NCI-H345 treated with DMSO at 0.1 percent for 48 hours (cell line): ENCODE measurements around the gene TOX3.

Source experiments
- DNase-seq: peaks from one replicate; lab custom pipeline; 2025; ENCODE audit not compliant: unreplicated experiment; lab: John Stamatoyannopoulos, UW

The TOX3 gene

DNA sequence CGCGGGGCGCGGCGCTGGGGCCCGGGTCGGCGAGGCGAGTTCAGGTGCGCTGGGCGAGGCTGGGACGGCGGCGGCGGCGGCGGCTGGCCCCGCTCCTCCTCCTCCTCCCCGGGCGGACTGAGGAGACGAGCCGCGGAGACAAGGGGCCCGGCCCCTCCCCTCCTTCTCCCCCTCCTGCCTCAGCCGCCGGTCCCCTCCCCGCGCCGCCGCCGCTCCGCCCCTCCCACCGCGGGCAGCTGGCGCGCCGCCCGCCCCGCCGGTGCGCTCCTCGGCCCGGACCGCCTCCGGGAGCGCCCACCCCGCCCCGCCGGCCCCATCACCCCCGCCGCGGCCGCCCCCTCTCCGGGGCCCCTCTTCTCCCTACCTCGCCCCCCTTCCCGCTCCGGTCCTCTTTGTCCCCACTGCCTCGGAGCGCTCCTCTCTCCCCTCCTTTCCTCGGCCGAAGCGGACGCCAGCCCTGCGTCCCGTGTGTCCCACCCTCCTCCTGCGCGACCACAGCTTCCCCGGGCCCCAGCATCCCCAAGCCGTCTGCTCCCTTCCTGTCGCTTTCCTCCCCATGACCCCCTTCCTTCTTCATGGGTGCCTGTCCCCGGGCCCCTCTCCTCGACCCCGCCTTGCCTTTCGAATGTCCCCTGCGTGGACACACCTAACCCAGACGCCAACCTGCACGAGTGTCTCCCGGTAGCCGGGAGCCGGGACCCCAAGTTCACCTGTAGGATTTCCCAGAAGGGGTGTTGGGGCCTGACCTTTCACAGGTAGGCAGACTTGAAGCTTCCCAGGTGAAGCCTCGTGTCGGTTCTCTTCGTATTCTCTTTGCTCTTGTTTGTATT lies at the start of gene TOX3:
Gene TOX3 (minus strand): TSS at position 140 of the 830 bp plus-strand sequence. CDS start 420 bp downstream, outside the sequence.
- peak; percentile 15 for DNase-seq

DNA sequence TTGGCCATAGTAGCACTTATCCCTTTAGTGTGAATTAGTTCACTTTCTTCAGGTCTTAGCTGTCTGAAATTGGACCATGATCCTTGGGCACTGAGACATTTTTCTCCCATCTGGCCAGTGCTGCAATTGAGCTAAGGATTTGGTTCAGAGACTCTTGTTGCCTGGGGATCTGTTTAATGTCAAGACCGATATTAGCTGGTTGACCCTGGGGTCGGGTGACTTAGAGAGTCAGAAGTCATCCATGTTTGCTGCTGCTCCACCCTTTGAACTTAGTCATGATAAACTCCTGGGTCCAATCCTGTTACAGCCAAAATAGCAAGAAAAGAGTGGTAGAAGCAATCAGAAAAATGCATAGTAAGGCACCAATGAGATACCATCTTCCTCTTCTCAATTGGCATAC lies 45.8 kb upstream of the TOX3 start:
- DNase-seq = no peak

DNA sequence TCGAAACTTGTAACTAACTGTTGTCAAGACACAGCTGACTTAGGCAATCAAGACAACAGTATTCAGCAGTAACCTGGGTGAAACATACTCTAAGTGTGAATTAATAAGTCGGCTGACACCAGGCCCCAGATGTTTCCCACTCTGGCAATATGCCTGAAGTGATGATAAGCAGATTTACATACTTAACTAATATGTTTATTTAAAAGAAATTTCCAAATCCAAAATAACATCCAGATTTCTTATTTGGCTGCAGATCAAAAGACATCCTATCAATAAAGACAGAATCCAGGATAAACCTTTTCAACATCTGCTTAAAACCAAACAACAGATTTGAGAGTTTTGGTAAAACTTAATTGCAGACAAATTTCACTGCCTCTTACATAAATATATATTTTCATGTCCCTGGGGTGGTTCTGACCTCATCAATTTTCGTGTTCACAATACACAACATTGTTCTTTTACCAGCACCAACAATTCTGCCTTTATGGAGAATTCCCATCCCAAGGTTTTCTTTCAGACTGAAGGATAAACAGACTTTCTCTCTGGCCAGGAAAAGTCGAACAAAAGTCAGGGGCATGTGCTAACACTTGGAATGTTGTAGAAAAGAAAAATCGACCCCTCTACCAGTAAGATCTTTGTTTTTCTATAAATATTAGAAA lies 45.1 kb upstream of the TOX3 start:
- no peak for DNase-seq

DNA sequence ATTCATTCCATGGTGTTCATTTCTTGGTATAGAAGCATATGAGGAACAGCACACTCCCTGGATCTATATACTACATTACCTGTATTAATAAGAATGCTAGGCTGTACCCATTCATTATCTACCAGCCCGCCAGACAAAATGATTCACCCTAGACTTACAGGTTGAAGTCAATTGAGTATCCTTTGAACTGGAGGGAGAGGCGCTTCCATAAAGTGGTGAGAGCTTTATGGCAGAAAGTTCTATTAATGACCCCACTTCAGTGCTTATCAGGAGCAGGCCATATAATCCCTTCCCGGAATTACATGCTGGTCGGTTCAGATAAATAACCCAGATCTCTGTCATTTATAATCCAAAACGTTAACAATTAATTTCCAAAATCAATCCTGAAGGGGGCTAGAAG lies 44.5 kb upstream of the TOX3 start:
- no peak for DNase-seq

DNA sequence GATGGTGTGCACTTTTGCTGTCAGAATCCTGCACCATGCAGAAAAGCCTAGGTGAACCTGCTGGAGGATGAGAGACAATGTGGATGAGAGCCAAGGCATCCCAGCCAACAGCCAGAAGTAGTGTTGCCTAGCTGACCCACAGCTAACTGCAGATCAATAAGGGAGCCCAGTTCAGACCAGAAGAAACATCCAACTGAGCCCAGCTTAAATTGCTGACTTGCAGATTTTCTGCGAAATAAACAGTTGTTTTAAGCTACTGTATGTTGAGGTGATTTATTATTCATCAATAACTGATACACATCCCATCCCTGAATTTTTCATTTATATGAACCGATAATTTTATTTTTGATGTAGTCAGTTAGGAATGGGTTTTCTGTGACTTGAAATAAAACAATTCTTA lies 39.2 kb upstream of the TOX3 start:
- DNase-seq = no peak

DNA sequence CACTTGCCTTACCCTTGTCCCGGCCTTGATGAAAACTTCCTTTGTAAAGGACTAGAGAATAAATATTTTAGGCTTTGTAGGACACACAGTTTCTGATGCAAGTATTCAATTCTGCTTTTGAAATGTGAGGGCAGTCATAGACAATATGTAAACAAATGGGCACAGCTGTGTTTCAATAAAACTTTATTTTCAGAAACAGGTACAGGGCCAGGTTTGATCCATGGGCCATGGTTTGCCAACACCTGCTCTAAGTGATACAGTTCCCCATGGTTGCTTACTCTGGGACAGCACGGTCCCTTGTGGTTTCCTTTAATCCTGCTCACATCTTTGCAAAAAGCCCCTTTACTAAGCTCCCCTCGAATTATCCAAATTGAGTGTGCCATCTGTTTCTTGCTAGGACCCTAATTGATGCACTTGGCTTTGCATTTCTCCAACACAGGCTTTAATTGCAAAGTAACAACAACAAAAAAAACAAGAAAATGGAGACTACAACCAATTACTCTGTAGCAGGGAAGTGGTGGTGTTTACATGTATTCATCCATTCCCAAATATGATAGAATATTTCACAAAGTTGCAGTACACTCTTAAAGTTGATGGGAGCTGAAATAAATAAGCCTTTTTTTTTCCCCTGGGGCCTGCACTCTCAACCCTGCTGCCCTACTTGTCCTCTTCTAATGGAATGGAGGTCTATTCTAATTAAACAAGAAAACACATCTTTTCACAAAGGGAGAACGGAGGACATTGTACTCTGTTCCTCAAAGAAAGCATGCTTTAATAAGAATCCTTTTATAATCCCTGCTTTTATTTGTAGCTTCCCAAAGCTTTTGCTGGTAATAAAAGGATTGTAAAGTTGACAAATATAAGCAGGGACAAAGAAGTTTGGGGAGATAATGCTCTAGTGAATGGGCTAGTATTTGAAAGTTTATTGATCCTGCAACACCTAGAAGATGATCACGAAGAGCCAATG lies 37.7 kb upstream of the TOX3 start:
- no peak for DNase-seq

DNA sequence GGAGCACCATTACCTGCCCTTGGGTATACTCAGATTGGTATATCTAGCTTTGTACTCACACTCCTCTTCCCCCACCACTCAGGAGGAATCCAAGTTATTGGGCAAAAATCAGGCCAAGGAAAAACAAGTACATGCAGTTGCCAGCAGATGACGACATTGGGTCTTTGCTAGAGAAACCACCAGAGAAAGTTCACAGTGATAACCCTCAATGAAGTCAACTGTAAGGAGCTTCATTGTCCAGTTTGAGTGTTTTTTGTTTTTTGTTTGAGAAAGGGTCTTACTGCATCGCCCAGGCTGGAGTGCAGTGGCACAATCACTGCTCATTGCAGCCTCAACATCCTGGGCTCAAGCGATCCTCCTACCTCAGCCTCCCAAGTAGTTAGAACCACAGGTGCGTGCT lies 34.6 kb upstream of the TOX3 start:
- DNase-seq = no peak

DNA sequence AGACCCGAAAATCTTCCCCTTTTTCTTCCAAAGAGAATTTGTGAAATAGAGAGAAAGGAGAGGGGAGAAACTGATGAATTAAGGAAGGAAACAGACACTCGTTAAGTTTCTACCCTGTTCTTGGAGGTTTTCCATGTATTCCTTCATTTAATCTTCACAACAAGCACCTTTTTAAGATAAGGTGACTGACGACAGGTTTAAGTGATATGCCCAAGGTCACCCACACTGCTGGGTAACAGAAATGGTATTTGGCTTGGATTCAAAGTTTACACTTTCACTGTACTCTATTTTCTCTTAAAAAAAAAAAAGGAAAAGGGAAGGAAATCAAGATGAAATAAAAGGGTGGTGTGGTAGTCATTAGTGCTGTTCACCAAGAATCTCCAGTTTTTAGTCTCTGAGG lies 33.5 kb upstream of the TOX3 start:
- no peak for DNase-seq

DNA sequence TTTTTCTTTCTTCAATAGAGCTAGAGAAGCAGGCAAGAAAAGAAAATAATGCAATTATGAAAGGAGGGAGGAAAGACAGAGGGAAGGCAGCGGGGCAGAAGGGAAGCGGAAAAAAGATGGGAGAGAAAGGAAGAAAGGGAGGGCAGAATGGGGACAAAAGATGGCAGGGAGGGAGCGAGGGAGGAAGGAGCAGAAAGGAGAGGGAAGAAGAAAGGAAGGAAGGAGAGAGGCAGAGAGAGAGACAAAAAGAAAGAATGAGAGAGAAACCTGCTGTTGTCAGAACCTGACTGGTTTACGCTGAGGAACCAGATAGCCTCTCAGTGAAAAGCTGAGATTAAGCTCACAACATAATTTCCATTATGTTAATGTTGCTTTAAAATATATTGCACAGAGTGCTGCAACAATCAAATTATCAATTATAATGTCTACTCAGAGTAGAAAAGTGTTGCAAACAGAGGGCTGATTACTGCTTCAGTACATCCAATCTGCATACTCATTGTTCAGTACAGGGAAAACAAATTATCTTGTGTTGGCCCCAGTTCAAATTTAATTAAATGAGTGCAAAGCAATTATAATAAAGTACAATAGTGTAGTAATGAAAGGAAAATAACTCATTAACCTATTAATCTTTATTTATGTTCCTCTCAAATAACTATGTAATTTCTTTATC lies 32.0 kb upstream of the TOX3 start:
- no peak for DNase-seq

DNA sequence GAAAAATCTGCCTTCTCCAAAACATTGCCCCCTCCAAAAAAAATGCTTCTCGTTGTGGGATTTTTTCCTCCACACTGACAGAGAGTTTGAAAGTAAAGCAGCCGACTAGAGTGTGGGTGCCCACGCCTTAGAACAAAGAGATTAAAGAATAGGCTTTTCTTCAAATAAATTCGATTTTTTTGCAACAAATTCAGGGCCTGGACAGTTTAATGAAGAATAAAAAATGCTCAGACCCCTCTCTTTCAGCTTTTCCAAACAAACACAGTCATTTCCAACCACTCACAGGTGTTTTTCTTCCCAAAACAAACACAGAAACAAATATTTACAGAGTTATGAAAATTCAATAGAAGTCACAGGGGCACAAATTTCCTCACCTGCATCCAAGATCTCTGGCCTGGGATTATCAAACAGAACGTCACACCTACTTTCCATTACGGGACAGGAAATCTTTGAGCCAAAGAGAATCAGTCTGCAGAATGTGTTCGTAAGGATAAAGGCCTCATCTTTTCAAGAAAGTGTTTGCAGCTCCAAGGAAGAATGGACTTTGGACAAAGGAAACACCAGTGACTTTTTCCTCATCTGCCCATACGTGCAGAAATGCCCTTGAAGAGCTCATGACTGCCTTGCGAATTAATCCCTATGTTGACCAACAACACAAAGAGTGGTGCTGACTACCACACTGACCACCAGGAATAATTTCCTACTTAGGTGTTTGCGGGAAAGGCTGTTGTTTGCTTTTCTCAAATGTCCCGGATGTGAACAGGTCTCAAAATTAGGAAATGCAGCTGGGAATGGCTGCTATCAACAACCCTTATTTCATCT lies 31.3 kb upstream of the TOX3 start:
- no peak for DNase-seq

DNA sequence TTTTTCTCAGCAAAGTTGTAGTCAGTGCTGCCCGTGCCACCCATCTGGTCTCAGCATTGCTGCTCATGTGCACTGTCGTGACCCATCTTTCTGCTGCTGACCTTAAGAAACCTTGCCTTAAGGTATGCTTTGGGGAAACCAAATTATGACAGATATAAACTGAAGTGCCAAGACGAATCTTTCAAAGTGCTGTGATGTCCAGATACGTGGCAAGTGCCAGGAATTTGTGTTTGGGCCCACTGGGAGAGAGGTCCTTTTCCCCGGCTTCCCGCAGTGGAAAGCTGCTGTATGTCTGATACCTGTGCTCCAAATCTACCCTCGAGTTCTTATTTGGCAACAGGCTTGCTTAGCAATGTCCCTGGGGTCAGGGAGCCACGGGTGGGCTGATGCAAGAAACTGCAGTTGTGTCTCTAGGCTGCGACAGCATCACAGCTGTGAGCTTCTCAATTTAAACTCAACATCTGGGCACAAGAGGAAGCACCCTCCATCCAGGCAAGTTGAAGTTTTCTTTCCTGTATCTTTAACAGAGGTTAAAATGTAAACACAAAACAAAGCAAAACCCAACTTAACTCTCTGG lies 30.3 kb upstream of the TOX3 start:
- no peak for DNase-seq

DNA sequence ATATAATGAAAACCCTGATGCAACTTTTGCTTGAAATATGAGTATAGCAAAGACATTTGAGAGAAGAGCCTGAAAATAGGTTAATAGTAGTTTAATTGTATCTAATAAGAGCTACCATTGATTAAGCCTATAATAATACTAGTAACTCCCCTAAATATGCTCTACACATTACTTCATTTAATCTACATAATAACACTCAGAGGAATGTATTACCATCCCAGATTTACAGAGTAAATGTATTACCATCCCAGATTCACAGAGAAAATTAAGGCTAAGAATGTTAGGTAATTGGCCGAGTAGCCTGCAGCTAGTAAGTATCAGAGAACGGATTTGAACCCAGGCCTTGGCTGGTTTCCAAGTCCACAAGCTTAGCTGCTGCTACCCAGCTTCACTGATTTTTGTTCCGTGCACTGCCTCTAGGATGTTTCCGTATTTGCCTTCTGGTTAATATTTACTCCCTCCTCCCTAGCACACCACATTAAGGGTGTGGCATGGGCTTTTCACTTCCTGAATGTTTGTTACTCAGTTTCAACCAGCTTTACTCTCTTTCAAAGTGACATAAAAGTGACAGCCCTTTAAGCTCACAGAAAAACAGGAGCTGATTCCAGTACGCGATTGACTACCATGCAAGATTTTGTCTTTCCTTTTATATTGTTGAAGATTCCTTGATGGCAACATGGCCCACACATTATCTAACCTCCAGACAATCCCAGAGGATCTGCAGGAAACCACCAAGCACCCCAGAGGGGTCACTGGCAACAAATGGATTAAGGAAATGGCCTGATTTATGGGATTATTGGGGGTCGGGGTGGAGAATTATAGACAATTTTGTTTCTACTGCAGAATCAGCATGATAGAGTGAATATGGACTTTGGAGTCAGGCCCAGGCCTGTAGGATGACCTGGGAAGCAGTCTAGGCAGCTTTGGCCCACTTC lies 26.7 kb upstream of the TOX3 start:
- no peak for DNase-seq

DNA sequence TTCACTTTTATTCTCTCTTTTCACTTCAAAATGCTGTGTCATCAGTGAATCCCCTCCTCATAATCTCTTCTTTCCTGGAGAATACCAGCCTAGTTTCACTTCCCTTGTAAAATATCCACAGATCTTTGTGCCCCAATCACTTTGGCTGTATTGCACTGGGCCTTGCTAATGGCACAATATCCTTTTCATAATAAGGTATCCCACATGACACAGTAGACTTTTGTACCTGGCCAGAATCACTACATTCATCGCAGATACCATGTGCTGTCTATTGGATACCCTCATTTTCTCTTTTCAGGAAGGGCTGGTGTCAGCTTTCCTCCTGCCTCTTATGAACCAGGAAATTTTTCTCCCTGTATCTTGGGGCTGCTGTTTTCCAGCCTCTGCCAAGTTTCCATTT lies 25.7 kb upstream of the TOX3 start:
- no peak for DNase-seq

DNA sequence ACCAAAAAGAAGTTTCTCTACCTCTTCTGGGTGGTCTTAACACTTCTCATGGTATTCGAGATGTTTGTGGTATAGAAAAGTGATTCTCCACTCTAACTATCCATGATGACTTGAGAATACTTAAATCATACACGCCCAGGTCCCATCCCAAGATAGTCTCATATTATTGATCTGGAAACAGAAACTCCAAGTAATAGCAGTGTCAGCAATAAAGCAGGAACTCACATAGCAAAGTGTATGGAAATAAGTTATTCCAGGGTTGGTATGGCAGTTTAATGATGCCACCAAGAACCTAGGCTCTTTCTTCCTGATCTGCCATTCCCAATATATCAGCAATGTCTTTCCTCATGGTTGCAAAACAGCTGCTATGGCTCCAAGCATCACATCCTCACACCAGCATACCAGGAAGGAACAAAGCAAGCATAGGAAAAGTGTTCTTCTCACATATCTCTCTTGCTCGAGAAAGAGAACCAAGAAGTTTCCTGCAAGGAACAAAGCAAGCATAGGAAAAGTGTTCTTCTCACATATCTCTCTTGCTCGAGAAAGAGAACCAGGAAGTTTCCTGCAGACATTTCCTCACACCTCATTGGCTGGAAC lies 23.6 kb upstream of the TOX3 start:
- DNase-seq = no peak

DNA sequence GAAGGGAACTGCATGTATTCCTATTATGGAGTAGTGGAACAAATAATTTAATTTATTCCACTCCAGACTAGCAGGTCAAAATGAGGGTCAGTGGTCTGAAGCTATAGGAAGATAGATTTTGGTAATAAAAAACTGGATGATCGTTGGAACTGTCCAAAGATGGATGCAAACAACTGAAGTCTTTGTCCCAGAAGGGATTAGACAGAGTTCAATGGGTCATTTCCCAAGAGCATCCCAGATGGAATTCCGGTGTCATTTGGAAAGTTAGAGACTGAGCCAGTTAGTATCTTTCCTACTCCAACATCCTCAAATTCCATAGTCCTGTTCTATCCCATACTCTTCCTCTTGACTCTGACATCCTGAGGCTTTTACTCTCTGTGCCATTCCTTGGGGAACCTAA lies 22.8 kb upstream of the TOX3 start:
- DNase-seq = no peak

DNA sequence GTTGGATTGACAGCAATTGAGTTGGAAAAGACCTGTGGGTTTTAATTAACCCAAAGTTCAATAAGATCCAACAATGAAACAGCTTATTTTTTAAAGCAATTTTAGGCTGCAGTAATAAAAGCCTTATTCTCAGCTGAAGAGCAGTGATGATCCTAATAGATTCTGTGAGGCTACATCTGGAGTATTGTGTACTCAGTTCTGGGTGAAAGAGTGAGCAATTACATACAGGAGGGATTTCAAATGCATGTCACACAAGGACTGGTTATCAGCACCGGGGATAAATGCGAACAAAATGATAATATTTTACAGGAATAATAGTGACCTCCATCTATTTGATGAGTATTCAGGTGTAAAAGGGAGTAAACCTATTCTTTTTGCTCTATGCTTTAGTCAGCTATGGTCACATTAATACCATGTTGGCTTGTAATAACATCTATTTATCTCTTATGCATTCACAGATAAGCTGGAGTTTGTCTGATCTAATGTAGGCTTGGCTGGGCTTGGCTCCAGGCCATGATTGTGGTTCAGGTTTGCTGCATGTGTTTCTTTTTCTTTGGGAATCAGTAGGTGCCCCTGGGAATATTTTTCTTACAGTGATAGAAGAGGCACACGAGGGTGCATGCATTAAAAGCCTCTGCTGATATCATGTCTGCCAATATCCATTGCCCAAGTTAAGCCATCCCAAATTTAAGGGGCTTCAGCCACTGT lies 22.2 kb upstream of the TOX3 start:
- peak; percentile 76 for DNase-seq

DNA sequence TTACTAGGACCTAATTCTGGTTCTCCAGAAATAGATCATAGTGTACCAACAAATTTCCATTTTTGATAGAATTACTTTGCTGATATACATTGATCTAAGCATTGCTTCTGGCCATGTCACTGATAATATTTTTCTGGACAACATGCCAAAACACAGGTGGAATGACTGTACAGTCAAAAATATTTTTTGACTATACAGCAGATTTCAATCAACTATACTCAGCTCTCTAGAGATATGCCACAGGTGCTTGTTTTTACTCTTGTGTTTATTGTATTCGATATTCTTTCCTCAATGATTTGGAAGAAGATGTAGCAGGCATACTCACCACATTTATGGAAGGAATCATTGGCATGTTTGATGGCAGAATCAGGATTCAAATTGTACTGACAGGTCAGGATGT lies 21.6 kb upstream of the TOX3 start:
- no peak for DNase-seq

DNA sequence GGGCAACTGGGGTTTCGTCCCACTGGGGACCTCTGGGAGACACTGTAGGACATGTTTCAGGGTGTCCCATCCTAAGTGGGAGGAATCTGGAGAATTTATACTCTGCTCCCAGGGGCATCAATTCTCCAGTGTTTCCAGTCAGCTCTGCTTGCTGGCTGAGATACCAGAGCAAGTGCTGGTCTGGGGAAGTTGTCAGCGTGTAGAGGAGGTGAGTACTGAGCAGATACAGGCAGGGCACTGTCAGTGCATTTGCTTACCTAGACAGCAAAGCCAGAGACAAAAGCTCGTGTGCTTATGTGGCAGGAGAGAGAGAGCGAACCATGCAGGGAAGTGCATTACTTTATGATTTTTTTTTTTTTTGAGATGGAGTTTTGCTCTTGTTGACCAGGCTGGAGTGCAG lies 20.2 kb upstream of the TOX3 start:
- DNase-seq = no peak
